Measurements from ENCODE around the gene DNAJB12. TPM values are rescaled to one million over a fixed set of nuclear protein-coding genes. Genes with fewer than 3 reads are reported as not detected.

Gene DNAJB12
- total and polyA plus RNA-seq, 4 donors, result 15.9 to 22.0 (median 18.9) TPM

- peak overlapping the region; percentile 63 to 75 for H3K9ac ChIP-seq (ENCODE audit: low read depth in 1 of 2, low read length in 2 of 2)
- peak overlapping the region in 1 of 3 donors; percentile 57 for H3K4me3 ChIP-seq (ENCODE audit: low read depth in 1 of 3, low read length in 3 of 3)
- peak overlapping the region; percentile 93 to 97 for H3K27ac ChIP-seq (ENCODE audit: low read depth in 1 of 2, low read length in 2 of 2)
- no peaks in the 10 kb centered on the region for H3K36me3 ChIP-seq (ENCODE audit: control insufficient read depth in 4 of 4, insufficient read depth in 3 of 4, low read depth in 1 of 4, low read length in 3 of 4)
- no peaks in the 10 kb centered on the region for H3K27me3 ChIP-seq (ENCODE audit: control insufficient read depth in 4 of 4, insufficient read depth in 4 of 4, low read length in 3 of 4)
- 53% methylated on average over 10 of the region's 10 CpGs for WGBS
- H3K4me1 ChIP-seq (ENCODE audit: control insufficient read depth in 4 of 4, insufficient read depth in 4 of 4, low read length in 3 of 4), result peaks cover 19 to 54% (median 48%) of the 10 kb centered on the region in 4 donors
- TF ChIP-seq GABPA (IDR thresholded peaks at IDR 0.05 in 1 of 2, conservative IDR thresholded peaks at IDR 0.05 in 1 of 2) (no peak), FOXA1 (IDR thresholded peaks at IDR 0.05) (no peak), HNF4A (conservative IDR thresholded peaks at IDR 0.05) (no peak), SP1 (IDR thresholded peaks at IDR 0.05) (no peak), EGR1 (IDR thresholded peaks at IDR 0.05; ENCODE audit: low read depth in 2 of 2) (no peak), HNF4G (IDR thresholded peaks at IDR 0.05) (no peak), FOXA2 (IDR thresholded peaks at IDR 0.05) (no peak), RAD21 (IDR thresholded peaks at IDR 0.05) (no peak)
- no peak for DNase-seq (ENCODE audit: low spot score)
- no peaks in the 10 kb centered on the region for H3K9me3 ChIP-seq (ENCODE audit: control insufficient read depth in 4 of 4, low read length in 3 of 4)
Observed at GRCh38 chr10:72318418-72319262, 36.1 kb downstream of the DNAJB12 start.

GRCh38 chr10:72316748-72317435 is 37.8 kb downstream of the DNAJB12 start:
- peak overlapping the region; percentile 91 for H3K27ac ChIP-seq (ENCODE audit: low read depth in 1 of 2, low read length in 2 of 2)
- peak; percentile 65 for DNase-seq (ENCODE audit: low spot score)
- no peaks in the 10 kb centered on the region for H3K36me3 ChIP-seq (ENCODE audit: control insufficient read depth in 4 of 4, insufficient read depth in 3 of 4, low read depth in 1 of 4, low read length in 3 of 4)
- H3K9me3 ChIP-seq (ENCODE audit: control insufficient read depth in 4 of 4, low read length in 3 of 4), result no peaks in the 10 kb centered on the region
- WGBS, result 51% methylated on average over 12 of the region's 12 CpGs
- TF ChIP-seq RXRA (IDR thresholded peaks at IDR 0.05) (peak; percentile 24 to 27), NR2F2 (IDR thresholded peaks at IDR 0.05) (peak; percentile 16), HNF4G (IDR thresholded peaks at IDR 0.05) (no peak), MAX (IDR thresholded peaks at IDR 0.05) (peak; percentile 33), SP1 (IDR thresholded peaks at IDR 0.05) (peak; percentile 15)
- H3K4me1 ChIP-seq (ENCODE audit: control insufficient read depth in 4 of 4, insufficient read depth in 4 of 4, low read length in 3 of 4), result peaks cover 19 to 54% (median 48%) of the 10 kb centered on the region in 4 donors
- H3K9ac ChIP-seq (ENCODE audit: low read depth in 1 of 2, low read length in 2 of 2), result peak overlapping the region in 1 of 2 donors; percentile 44
- H3K4me3 ChIP-seq (ENCODE audit: low read depth in 1 of 3, low read length in 3 of 3), result no peak overlapping the region
- H3K27me3 ChIP-seq (ENCODE audit: control insufficient read depth in 4 of 4, insufficient read depth in 4 of 4, low read length in 3 of 4), result no peaks in the 10 kb centered on the region

- H3K4me1 ChIP-seq (ENCODE audit: control insufficient read depth in 4 of 4, insufficient read depth in 4 of 4, low read length in 3 of 4), result peaks cover 18 to 54% (median 48%) of the 10 kb centered on the region in 4 donors
- peak overlapping the region; percentile 91 for H3K27ac ChIP-seq (ENCODE audit: low read depth in 1 of 2, low read length in 2 of 2)
- H3K9me3 ChIP-seq (ENCODE audit: control insufficient read depth in 4 of 4, low read length in 3 of 4), result no peaks in the 10 kb centered on the region
- no peaks in the 10 kb centered on the region for H3K27me3 ChIP-seq (ENCODE audit: control insufficient read depth in 4 of 4, insufficient read depth in 4 of 4, low read length in 3 of 4)
- WGBS, result 55% methylated on average over 3 of the region's 3 CpGs
- H3K36me3 ChIP-seq (ENCODE audit: control insufficient read depth in 4 of 4, insufficient read depth in 3 of 4, low read depth in 1 of 4, low read length in 3 of 4), result no peaks in the 10 kb centered on the region
- no peak overlapping the region for H3K4me3 ChIP-seq (ENCODE audit: low read depth in 1 of 3, low read length in 3 of 3)
- TF ChIP-seq GABPA (IDR thresholded peaks at IDR 0.05 in 1 of 2, conservative IDR thresholded peaks at IDR 0.05 in 1 of 2), result no peak
- TF ChIP-seq HNF4A (conservative IDR thresholded peaks at IDR 0.05), result no peak
- no peak for TF ChIP-seq FOXA2 (IDR thresholded peaks at IDR 0.05)
- TF ChIP-seq NR2F2 (IDR thresholded peaks at IDR 0.05), result peak; percentile 85
- TF ChIP-seq MAX (IDR thresholded peaks at IDR 0.05), result no peak
- TF ChIP-seq HNF4G (IDR thresholded peaks at IDR 0.05), result no peak
- TF ChIP-seq SP1 (IDR thresholded peaks at IDR 0.05), result no peak
- peak overlapping the region; percentile 4 to 14 for H3K9ac ChIP-seq (ENCODE audit: low read depth in 1 of 2, low read length in 2 of 2)
- DNase-seq (ENCODE audit: low spot score), result no peak
Observed at GRCh38 chr10:72316386-72316700, 38.4 kb downstream of the DNAJB12 start.

Measured in liver (tissue), 9 donors.